Osteoblast (primary cell): ENCODE results near the gene SMC4. TPM values are rescaled to one million over a fixed set of nuclear protein-coding genes. Genes with fewer than 3 reads are reported as not detected.

ENCODE experiments used
- DNase-seq: peaks from one replicate; pipeline ENCODE4 v3.0.0; 2011; ENCODE audit warnings: low spot score, mixed read lengths; ENCODE audit not compliant: insufficient read length; ENCODE audit errors: missing footprints
- H2AFZ ChIP-seq: 2 replicates; pipeline ENCODE4 v1.6.0; 2011; ENCODE audit warnings: mild to moderate bottlenecking, low read length
- H3K27ac ChIP-seq: 2 replicates; pipeline ENCODE4 v1.5.1; 2011; ENCODE audit warnings: mild to moderate bottlenecking, low read depth, low read length, moderate library complexity
- H3K27me3 ChIP-seq: 2 replicates; pipeline ENCODE4 v1.6.0; 2012; ENCODE audit warnings: mild to moderate bottlenecking, control low read depth, inconsistent platforms, low read length, moderate library complexity; ENCODE audit not compliant: insufficient read depth
- H3K36me3 ChIP-seq: 2 replicates; pipeline ENCODE4 v1.5.1; 2011; ENCODE audit warnings: mild to moderate bottlenecking, low read length, control low read depth, moderate library complexity; ENCODE audit not compliant: insufficient read depth
- H3K4me1 ChIP-seq: 2 replicates; pipeline ENCODE4 v1.5.1; 2011; ENCODE audit warnings: mild to moderate bottlenecking, low read length, control low read depth, moderate library complexity; ENCODE audit not compliant: insufficient read depth
- H3K4me2 ChIP-seq: 2 replicates; pipeline ENCODE4 v1.6.0; 2011; ENCODE audit warnings: mild to moderate bottlenecking, low read length; ENCODE audit not compliant: insufficient read depth
- H3K4me3 ChIP-seq: fragments of 200-600 bp; sonication (generic); 3 replicates; pipeline ENCODE4 v1.5.1; 2012; ENCODE audit warnings: mild to moderate bottlenecking, low read length, inconsistent platforms; ENCODE audit not compliant: insufficient read depth
- H3K79me2 ChIP-seq: 2 replicates; pipeline ENCODE4 v1.6.0; 2012; ENCODE audit warnings: mild to moderate bottlenecking, low read length, control low read depth, inconsistent platforms; ENCODE audit not compliant: insufficient read depth
- H3K9me3 ChIP-seq: 2 replicates; pipeline ENCODE4 v1.5.1; 2011; ENCODE audit warnings: low read depth, low read length, control low read depth
- H4K20me1 ChIP-seq: 2 replicates; pipeline ENCODE4 v1.6.0; 2012; ENCODE audit warnings: mild to moderate bottlenecking, low read length, control low read depth; ENCODE audit not compliant: insufficient read depth
- CTCF ChIP-seq: IDR thresholded peaks from 2 replicates; pipeline ENCODE4 v1.5.1; 2011; ENCODE audit warnings: mild to moderate bottlenecking, low read depth, low read length, moderate library complexity; ENCODE audit errors: extremely low read depth
- total RNA-seq: library from RNA; depleted of rRNA; stranded (reverse); fragments of >200 nt; gene quantifications from 2 replicates; pipeline ENCODE4 v1.2.3, GENCODE V29; 2012

Gene SMC4
- total RNA-seq, 1 donor, result 32.9 TPM

- peaks cover 18% of the 10 kb centered on the region for H3K4me1 ChIP-seq
- no peak for DNase-seq
- H3K36me3 ChIP-seq, result peaks cover 3% of the 10 kb centered on the region
- no peak overlapping the region for H3K27ac ChIP-seq
- no peaks in the 10 kb centered on the region for H3K27me3 ChIP-seq
- H4K20me1 ChIP-seq, result no peaks in the 10 kb centered on the region
- TF ChIP-seq CTCF, result no peak
- no peak overlapping the region for H2AFZ ChIP-seq
- H3K9me3 ChIP-seq, result no peaks in the 10 kb centered on the region
- H3K79me2 ChIP-seq, result no peaks in the 10 kb centered on the region
- no peak overlapping the region for H3K4me2 ChIP-seq
- H3K4me3 ChIP-seq, result no peak overlapping the region
Measured at GRCh38 chr3:160368804-160369203, 30.6 kb upstream of the SMC4 start.

GRCh38 chr3:160369784-160370183 lies 29.7 kb upstream of the SMC4 start:
- Histone ChIP-seq H3K27ac (no peak overlapping the region), H3K79me2 (no peaks in the 10 kb centered on the region), H3K4me3 (no peak overlapping the region), H3K9me3 (no peaks in the 10 kb centered on the region), H3K36me3 (peaks cover 3% of the 10 kb centered on the region), H3K4me2 (no peak overlapping the region), H2AFZ (no peak overlapping the region), H3K27me3 (no peaks in the 10 kb centered on the region), H3K4me1 (peaks cover 27% of the 10 kb centered on the region), H4K20me1 (no peaks in the 10 kb centered on the region)
- no peak for TF ChIP-seq CTCF
- no peak for DNase-seq

- H3K36me3 ChIP-seq, result peaks cover 3% of the 10 kb centered on the region
- H3K79me2 ChIP-seq, result no peaks in the 10 kb centered on the region
- no peak overlapping the region for H3K4me2 ChIP-seq
- no peaks in the 10 kb centered on the region for H4K20me1 ChIP-seq
- no peaks in the 10 kb centered on the region for H3K27me3 ChIP-seq
- H3K4me1 ChIP-seq, result peaks cover 30% of the 10 kb centered on the region
- H3K4me3 ChIP-seq, result no peak overlapping the region
- H3K9me3 ChIP-seq, result no peaks in the 10 kb centered on the region
- DNase-seq, result no peak
- H2AFZ ChIP-seq, result no peak overlapping the region
- no peak overlapping the region for H3K27ac ChIP-seq
- no peak for TF ChIP-seq CTCF
Measured at GRCh38 chr3:160370987-160371857, 28.2 kb upstream of the SMC4 start.

- H3K36me3 ChIP-seq, result peaks cover 3% of the 10 kb centered on the region
- no peak for TF ChIP-seq CTCF
- H4K20me1 ChIP-seq, result no peaks in the 10 kb centered on the region
- no peak overlapping the region for H3K4me2 ChIP-seq
- H3K79me2 ChIP-seq, result no peaks in the 10 kb centered on the region
- peak overlapping the region; percentile 18 for H3K27ac ChIP-seq
- no peak overlapping the region for H2AFZ ChIP-seq
- H3K4me1 ChIP-seq, result peaks cover 41% of the 10 kb centered on the region
- no peak overlapping the region for H3K4me3 ChIP-seq
- H3K27me3 ChIP-seq, result no peaks in the 10 kb centered on the region
- no peak for DNase-seq
- H3K9me3 ChIP-seq, result no peaks in the 10 kb centered on the region
Measured at GRCh38 chr3:160372780-160373179, 26.7 kb upstream of the SMC4 start.
